Upper lobe of left lung (tissue), 4 donors: Measurements from ENCODE around the gene CCM2.

ENCODE experiments used
- POLR2A ChIP-seq, 4 donors: fragments of 450-650 bp; IDR thresholded peaks; one replicate each; pipeline ENCODE4 v1.5.1; 2016 to 2017; ENCODE audit warnings: antibody characterized with exemption in 4 of 4, mild to moderate bottlenecking in 2 of 4
- POLR2AphosphoS5 ChIP-seq, 2 donors: sonication (generic); formaldehyde crosslinking; IDR thresholded peaks; one replicate each; pipeline ENCODE4 v1.5.1; 2017; ENCODE audit warnings: antibody characterized with exemption in 2 of 2
- TF ChIP-seq, protein P1 (sequence below), 6 experiments: fragments of 450-650 bp in 4 of 6; fragments of 200-600 bp in 2 of 6; sonication (generic) in 2 of 6; IDR thresholded peaks; one replicate each; pipeline ENCODE4 v1.5.1; 2016 to 2019; ENCODE audit warnings: antibody characterized with exemption in 6 of 6

DNA sequence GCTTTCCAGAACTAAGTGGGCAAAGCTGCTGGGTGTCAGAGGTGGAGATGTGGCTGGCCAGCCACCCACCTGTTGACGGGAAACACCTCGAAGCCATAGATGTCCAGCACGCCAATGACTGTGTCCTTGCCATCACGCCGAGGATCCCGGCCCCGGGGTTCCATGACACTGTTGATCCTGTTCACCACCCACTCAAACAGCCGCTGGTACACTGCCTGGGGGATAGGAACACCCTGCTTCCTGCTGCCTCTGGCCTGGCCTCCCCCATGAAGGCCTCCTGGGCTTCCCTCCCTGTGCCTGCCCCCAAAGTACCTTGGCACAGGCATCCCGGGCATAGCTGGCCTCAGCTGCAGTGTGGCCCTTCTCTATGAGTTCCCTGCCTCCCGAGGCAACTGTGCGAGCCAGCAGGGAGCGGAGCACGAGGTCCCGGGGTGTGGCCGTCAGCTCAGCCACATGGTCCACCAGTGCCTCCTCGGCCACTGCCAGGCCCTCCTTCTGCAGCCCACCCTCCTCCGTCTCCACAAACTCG lies 29.4 kb upstream of the CCM2 start:
- no peak for TF ChIP-seq POLR2A (IDR thresholded peaks at IDR 0.05)
- no peak for TF ChIP-seq POLR2AphosphoS5 (IDR thresholded peaks at IDR 0.05)
- TF ChIP-seq, protein P1, sequence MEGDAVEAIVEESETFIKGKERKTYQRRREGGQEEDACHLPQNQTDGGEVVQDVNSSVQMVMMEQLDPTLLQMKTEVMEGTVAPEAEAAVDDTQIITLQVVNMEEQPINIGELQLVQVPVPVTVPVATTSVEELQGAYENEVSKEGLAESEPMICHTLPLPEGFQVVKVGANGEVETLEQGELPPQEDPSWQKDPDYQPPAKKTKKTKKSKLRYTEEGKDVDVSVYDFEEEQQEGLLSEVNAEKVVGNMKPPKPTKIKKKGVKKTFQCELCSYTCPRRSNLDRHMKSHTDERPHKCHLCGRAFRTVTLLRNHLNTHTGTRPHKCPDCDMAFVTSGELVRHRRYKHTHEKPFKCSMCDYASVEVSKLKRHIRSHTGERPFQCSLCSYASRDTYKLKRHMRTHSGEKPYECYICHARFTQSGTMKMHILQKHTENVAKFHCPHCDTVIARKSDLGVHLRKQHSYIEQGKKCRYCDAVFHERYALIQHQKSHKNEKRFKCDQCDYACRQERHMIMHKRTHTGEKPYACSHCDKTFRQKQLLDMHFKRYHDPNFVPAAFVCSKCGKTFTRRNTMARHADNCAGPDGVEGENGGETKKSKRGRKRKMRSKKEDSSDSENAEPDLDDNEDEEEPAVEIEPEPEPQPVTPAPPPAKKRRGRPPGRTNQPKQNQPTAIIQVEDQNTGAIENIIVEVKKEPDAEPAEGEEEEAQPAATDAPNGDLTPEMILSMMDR (IDR thresholded peaks at IDR 0.05): no peak
